ENCODE data around the gene MAMDC4.
A peak's percentile ranks its signal among the peaks of the same experiment; 100 is the strongest.
"Not testable (repeated sequence)": the region's sequence is repeated elsewhere in the genome, so short reads cannot be mapped to it uniquely, and the experiment has no call there.

MAMDC4 gene

DNA sequence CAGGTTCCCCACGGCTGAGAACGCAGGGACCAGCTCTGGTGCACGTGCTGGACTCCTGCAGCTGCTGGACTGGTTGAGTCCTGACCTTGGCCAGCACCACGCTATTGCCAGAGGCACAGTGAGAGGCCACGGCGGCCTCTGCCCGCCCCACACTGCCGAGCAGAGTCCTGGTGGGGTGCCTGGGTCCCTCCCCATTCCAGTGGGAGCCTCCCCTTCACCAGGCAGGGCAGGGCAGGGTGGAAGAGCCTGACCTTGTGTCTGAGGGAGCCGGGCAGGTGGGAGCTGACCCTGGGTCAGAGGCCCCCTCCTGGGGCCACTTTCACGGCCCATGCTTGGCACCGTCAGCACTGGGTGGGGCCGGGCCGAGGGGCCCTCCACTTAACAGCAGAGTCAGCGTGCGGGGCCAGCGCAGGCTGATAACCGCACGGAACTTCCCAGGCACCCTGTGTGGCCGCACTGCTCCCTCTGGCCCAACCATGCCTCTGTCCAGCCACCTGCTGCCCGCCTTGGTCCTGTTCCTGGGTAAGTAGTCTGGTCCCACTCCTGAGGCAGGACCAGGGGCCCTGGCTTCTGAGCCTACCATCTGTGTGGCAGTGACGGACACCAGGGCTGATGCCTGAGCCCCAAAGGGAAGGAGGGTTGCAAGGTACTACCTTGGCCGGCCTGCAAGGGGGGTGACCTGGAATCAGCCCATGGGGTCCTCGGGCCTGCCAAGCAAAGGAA, at the start of gene MAMDC4:
Gene MAMDC4 (plus strand): TSS at position 406 of the 723 bp plus-strand sequence. CDS start 71 bp downstream, at position 477.
- no peak for DNase-seq

DNA sequence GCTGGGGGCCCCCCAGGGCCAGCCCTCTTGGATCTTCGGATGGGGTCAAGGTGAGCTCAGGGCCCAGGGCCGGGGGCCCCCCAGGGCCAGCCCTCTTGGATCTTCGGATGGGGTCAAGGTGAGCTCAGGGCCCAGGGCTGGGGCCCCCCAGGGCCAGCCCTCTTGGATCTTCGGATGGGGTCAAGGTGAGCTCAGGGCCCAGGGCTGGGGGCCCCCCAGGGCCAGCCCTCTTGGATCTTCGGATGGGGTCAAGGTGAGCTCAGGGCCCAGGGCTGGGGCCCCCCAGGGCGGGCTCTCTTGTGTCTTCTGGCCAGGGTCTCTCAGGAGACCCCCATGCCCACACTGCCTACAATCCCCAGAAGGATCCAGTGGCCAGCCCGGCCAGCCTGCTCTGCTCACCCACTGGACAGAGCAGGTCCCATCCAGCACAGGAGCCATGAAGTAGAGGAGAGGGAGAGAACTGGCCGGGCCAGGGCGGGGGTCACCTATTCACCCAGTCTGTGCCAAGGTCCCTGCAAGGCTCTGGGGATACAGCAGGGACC, 49.1 kb upstream of the MAMDC4 start:
- DNase-seq, result not testable (repeated sequence)

GRCh38 chr9:136803551-136804508, 48.3 kb upstream of the MAMDC4 start:
- no peak for DNase-seq

- DNase-seq, result no peak
Measured at GRCh38 chr9:136804509-136805206, 47.5 kb upstream of the MAMDC4 start.

GRCh38 chr9:136805207-136805740, 46.9 kb upstream of the MAMDC4 start:
- DNase-seq, result no peak

DNA sequence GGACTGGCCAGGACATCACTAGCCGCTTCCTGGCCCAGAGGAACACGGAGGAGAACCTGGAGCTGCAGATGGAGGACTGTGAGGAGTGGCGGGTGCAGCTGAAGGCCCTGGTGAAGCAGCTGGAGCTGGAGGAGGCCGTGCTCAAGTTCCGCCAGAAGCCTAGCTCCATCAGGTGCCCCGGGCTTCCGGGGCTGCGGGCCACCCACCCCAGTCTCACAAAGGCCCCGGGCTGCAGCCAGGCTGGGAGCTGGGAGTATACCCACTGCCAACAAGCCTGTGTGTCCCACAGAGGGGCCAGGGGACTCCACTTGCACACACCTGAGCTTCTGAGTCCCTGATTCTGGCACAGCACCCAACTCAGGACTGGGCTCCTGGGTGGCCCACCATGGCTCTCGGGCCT, 46.1 kb upstream of the MAMDC4 start:
- no peak for DNase-seq

GRCh38 chr9:136806631-136807201, 45.4 kb upstream of the MAMDC4 start:
- no peak for DNase-seq

- peak; percentile 57 for DNase-seq
Measured at GRCh38 chr9:136807281-136808074, 44.7 kb upstream of the MAMDC4 start, which contains the start of gene RABL6. Gene RABL6, plus strand, starts transcription at chr9:136807948. Its CDS starts 249 bp downstream, at chr9:136808197.

- no peak for DNase-seq
Measured at GRCh38 chr9:136808075-136808805, 43.9 kb upstream of the MAMDC4 start.

- peak; percentile 17 for DNase-seq
Measured at GRCh38 chr9:136808806-136809158, 43.4 kb upstream of the MAMDC4 start.

GRCh38 chr9:136814725-136815421, 37.3 kb upstream of the MAMDC4 start:
- no peak for DNase-seq

DNA sequence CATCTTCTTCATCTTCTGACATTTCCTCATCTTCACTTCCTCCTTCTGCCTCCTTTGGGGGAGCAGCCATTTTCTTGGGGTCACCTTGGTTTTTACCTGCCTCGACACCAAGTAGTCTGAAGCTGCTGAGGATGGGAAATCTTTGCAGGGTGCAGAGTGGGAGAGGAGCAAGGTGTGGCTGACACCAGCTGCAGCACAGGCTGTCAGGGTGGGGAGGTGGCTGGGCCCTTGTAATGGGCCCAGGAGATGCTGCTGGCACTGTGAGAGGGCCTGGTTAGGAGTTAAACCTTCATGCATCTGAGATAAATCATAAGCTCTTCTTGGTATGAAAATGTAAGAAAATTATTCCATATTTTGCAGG, 36.7 kb upstream of the MAMDC4 start:
- DNase-seq, result no peak

DNA sequence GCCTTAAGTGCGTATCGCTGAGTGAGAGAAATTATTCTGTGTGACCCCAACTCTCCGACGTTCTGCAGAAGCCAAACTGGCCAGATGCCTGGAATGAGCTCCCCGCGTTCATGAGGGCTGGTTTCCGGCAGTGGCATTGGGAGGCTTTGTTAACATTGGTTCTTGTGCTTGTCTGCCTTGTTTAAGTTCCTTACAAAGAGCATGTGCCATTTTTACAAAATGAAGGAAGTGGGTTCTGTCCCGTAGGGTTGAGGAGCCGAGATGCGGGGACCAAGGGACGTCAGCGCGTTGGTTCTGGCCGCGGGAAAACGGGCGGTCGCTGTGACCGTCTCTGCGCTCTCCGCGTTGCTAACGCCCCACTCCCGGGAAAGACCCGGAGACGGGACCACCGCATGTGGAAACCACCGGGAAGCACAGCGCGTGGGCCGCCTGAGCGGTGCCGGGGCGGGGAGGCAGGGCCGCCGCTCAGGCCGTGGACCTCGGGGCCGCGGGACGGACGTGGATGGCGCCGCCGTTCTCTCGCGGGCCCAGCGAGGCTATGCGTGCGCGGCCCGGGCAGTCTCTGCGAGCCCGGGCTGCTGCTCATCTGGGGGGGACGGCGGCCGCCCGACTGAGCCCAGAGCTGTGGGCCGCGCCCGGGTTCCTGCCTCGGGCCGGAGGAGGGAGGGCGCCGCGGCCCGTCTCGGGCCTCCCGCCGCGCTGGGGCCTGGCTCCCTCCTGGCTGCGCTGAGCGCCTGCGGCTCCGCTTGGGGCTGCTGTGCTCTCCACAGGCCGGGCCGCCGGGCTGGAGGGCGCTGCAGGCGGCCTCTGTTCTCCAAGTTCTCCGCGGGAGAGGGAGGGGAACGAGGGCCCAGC, 30.9 kb upstream of the MAMDC4 start:
- DNase-seq, result no peak

DNA sequence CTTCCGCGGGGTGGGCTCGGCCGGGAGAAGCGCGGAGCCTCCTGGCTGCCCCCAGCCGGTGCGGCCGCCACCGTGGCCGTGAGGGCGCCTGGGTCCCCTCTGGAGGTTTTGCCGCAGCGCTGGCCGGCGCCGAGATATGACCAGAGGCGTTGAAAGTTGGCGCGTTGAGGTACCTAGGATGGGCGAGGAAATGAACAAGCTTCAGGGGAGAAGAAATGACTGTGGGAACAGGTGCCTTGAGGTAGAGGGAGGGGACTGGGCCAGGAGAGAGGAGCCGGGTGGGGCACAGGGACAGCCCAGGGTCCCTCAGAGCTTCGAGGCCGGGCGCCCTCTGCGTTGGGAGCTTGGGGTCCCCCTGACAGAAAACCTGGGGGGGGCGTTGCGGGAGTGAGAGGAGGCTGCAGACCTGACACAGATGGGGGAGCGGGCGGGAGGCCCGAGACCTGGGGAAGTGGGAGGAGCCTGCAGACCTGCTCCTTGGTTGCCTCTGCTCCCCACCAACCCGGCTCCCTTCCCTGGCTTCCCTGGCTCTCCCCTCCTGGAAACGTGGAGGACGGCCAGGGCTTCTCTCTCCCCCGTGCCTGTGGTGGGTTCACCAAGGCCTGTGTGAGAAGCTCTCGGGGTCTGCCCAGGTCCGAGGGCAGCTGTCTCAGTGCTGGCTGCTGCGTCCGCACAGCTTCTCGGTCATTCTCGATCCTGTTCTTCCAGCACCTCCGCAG, 30.2 kb upstream of the MAMDC4 start:
- no peak for DNase-seq

DNA sequence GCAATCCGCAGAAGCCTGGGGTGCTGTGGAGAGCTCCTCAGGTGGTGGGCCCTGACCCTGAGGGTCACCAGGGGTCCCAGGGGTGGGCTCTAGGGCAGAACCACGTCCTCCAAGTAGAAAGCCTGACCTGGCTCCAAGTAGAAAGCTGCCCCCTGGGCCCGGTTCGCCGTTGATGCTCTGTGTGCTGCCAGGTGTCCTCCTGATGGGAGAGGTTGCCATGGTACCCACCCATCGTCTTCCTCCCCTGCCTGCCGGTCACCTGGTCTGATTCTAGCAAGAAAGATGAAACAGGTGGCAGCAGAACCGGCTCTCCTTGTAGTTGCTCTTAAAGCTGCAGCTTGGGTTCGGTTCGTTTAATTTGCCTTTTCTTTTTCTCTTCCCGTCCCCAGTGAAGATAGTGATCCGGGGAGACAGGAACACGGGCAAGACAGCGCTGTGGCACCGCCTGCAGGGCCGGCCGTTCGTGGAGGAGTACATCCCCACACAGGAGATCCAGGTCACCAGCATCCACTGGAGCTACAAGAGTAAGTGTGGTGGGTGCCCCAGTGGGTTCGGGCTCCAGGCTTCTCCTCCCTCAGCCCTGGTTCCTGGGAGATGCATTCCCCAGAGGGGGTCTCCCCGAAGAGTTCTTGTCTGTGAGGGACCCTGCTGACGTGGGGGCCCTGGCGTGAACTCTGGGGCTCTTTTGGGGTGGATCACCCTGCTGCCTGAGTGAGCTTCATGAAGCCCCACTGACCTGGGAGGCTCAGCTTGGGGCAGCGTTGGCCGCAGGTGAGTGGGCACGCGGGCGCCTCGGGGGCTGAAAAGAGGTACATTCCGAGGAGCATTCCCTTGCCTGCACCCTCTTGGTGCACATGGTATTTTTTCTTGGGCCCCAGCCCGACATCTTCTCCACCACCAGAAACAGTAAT, 28.8 kb upstream of the MAMDC4 start:
- peak; percentile 83 for DNase-seq

DNA sequence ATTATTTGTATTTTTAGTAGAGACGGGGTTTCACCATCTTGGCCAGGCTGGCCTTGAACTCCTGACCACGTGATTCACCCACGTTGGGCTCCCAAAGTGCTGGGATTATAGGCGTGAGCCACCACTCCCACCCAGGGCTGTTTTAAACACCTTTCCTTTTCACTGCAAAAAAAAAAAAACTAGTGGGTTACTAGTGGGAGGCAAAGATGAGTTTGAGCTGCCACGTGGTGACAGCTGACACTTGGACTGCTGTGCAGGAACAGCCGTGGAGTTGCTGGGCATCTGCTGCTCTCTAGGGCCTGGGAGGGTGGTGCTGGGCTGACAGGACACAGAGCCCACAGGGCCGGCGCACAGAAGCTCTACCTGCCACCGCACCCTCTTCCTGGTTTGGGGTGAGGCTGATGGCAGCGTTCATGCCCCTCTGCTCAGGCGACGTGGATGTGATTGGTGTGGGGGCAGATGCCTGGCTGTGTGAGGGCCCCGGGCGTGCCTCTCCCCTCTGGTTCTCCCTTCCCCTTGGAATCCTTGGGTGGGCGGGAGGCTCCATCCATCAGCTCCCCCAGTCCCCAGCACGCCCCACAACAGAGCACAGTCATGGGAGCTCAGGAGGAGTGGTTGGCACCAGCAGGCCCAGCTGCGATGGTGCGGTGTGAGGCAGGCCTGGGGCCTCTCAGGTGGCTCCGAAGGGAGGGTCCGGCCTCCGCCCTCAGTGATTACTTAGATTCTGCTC, 27.5 kb upstream of the MAMDC4 start:
- no peak for DNase-seq

Measured in NCI-H510A treated with DMSO at 0.1 percent for 48 hours (cell line).